ENCODE results near the gene ST6GALNAC1.

DNA sequence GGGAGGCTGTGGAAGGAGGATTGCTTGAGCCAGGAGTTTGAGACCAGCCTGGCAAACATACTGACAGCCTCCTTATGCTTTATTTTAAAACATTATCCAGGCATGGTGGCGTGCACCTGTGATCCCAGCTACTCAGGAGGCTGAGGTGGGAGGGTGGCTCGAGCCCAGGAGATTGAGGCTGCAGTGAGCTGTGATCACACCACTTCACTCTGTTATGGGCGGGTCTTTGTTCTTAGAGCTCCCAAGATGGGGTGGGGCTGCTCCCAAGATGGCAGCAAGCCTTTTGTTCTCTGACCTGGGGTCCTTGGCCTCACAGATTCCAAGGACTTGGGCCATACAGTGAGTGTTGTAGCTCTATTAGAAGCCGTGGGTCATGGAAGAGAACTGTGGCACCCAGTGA, 31.8 kb downstream of the ST6GALNAC1 start:
- no peak for TF ChIP-seq EZH2 (IDR thresholded peaks at IDR 0.05; ENCODE audit: insufficient read depth, poor library complexity, severe bottlenecking)
- TF ChIP-seq EZH2phosphoT487 (IDR thresholded peaks at IDR 0.05; ENCODE audit: insufficient read depth, low read depth): no peak
